Neural cell (in vitro differentiated cells): Measurements from ENCODE around the gene ST8SIA6.
A peak's percentile ranks its signal among the peaks of the same experiment; 100 is the strongest.

ENCODE experiments used
- CTCF ChIP-seq: fragments of 450-650 bp; IDR thresholded peaks from 2 replicates; pipeline ENCODE4 v1.5.1; 2014; ENCODE audit warnings: antibody characterized with exemption, mild to moderate bottlenecking, moderate library complexity; ENCODE audit not compliant: poor library complexity, severe bottlenecking
- EP300 ChIP-seq: fragments of 450-650 bp; conservative IDR thresholded peaks from 2 replicates; pipeline ENCODE4 v1.6.1; 2014; ENCODE audit warnings: antibody characterized with exemption, mild to moderate bottlenecking, moderate library complexity; ENCODE audit not compliant: poor library complexity, severe bottlenecking
- EZH2 ChIP-seq: fragments of 200-600, 300-800 bp; shearing (Covaris generic), sonication (generic); IDR thresholded peaks from 2 replicates; pipeline ENCODE4 v1.6.1; 2014; ENCODE audit warnings: antibody characterized with exemption, low read length, borderline replicate concordance, mild to moderate bottlenecking; ENCODE audit not compliant: insufficient read depth, poor library complexity, severe bottlenecking
- POLR2AphosphoS5 ChIP-seq: IDR thresholded peaks from 2 replicates; pipeline ENCODE4 v1.6.1; 2012
- RAD21 ChIP-seq: fragments of 450-650 bp; conservative IDR thresholded peaks from 2 replicates; pipeline ENCODE4 v1.6.1; 2014; ENCODE audit warnings: antibody characterized with exemption, mild to moderate bottlenecking, moderate library complexity
- SMC3 ChIP-seq: fragments of 450-650 bp; conservative IDR thresholded peaks from 2 replicates; pipeline ENCODE4 v1.6.1; 2014; ENCODE audit warnings: antibody characterized with exemption, mild to moderate bottlenecking, moderate library complexity; ENCODE audit not compliant: poor library complexity
- TAF1 ChIP-seq: IDR thresholded peaks from 2 replicates; pipeline ENCODE4 v1.6.1; 2012; ENCODE audit warnings: low read depth

- TF ChIP-seq CTCF (no peak), RAD21 (no peak), TAF1 (no peak), POLR2AphosphoS5 (peak; percentile 60), EZH2 (no peak), EP300 (peak; percentile 91), SMC3 (no peak)
Observed at GRCh38 chr10:17396004-17396403, 58.4 kb downstream of the ST8SIA6 start.
